WI38 (cell line): Measurements from ENCODE around the gene DACH1.

Experiments
- H3K4me3 ChIP-seq: 2 replicates; pipeline ENCODE4 v1.5.1; 2011; ENCODE audit warnings: low read depth, mild to moderate bottlenecking, control low read depth, low read length
- CTCF ChIP-seq: IDR thresholded peaks from 2 replicates; pipeline ENCODE4 v1.5.1; 2012; ENCODE audit warnings: low read depth, mild to moderate bottlenecking, control low read depth, low read length

Gene DACH1

GRCh38 chr13:71609271-71609670, 257.7 kb downstream of the DACH1 start:
- no peak overlapping the region for H3K4me3 ChIP-seq
- no peak for TF ChIP-seq CTCF

- no peak for TF ChIP-seq CTCF
- H3K4me3 ChIP-seq: no peak overlapping the region
These were observed 259.4 kb downstream of the DACH1 start for GRCh38 chr13:71607575-71607974.

- no peak overlapping the region for H3K4me3 ChIP-seq
- no peak for TF ChIP-seq CTCF
These were observed 260.2 kb downstream of the DACH1 start for GRCh38 chr13:71606818-71607217.

GRCh38 chr13:71605744-71606143, 261.3 kb downstream of the DACH1 start:
- no peak for TF ChIP-seq CTCF

GRCh38 chr13:71603255-71603654, 263.7 kb downstream of the DACH1 start:
- H3K4me3 ChIP-seq: no peak overlapping the region
- no peak for TF ChIP-seq CTCF

More at GRCh38 chr13:71605744-71606143, 261.3 kb downstream of the DACH1 start:
- H3K4me3 ChIP-seq: no peak overlapping the region

GRCh38 chr13:71602344-71602743, 264.7 kb downstream of the DACH1 start:
- no peak for TF ChIP-seq CTCF
- H3K4me3 ChIP-seq: no peak overlapping the region

- no peak overlapping the region for H3K4me3 ChIP-seq
- no peak for TF ChIP-seq CTCF
These were observed 269.9 kb downstream of the DACH1 start for GRCh38 chr13:71597150-71597549.
